Stimulated activated CD8-positive, alpha-beta memory T cell treated with anti-CD3 and anti-CD28 coated beads, Interleukin-15, amount 100 ng/mL, for 24 hours (primary cell): ENCODE data around the gene EFHC2.
"Not testable (repeated sequence)": the region's sequence is repeated elsewhere in the genome, so short reads cannot be mapped to it uniquely, and the experiment has no call there.

Experiments
- DNase-seq: peaks from one replicate; pipeline ENCODE4 v3.0.0-alpha.2; 2020; ENCODE audit warnings: low read depth

Gene EFHC2

GRCh38 chrX:44232081-44232480, 111.4 kb downstream of the EFHC2 start:
- DNase-seq: no peak

- no peak for DNase-seq
These were observed 114.9 kb downstream of the EFHC2 start for GRCh38 chrX:44228621-44229020.

DNA sequence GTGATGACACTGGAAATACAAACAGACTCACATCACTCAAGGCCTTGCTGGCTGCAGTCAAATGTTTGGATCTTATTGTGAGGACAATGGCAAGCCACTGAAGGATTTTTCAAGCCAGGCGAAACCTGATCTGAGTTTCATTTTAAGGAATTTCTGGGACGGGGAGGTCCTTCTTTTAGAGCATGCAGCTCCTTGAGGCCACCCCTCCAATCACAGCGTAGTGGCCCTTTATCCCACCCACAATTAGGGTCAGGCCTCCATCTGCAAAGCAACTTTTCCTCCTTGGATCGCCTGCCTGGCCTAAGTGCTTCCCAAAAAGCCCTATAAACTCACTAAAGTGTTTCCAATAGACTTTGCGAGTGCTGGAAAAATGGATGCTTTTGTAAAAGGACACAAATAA, 115.5 kb downstream of the EFHC2 start:
- no peak for DNase-seq

DNA sequence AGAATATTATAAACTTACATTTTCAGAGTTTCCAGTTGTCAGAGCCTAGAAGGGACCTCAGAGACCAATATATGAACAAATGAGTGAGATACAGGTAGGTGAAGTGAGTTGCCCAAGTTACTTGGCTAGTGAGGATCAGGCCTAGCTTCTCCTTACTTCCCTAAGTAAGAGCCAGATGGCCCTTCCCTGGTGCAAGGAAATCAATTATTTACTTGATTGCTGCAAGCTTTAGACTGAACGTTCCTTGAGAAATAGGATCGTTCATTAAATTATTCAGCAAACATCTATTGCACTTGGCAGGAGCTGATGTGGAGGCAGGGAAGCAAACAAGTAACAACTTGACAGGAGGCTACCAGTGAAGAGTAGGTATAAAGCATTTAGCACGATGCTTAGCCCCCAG, 117.8 kb downstream of the EFHC2 start:
- no peak for DNase-seq

- DNase-seq: no peak
These were observed 118.7 kb downstream of the EFHC2 start for GRCh38 chrX:44224760-44225159.

DNA sequence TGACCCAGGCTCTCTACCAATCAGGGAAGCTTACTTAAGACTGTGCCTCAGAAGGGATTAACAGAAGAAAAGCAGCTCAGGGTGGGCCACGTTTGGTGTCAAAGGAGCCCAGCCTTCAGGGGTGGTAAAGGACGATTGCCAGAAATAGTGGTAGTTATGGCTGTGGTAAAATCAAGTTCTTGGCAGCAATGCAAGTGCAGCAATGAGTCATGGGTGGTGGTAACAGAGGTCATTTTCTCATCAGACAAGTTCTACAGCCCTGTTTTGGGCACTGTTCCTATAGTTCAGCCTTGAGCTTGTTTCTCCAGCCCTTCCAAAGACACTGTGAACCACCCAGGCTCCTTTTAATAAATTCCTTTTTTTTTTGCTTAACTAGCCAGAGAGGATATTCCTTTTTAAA, 120.3 kb downstream of the EFHC2 start:
- DNase-seq: no peak

DNA sequence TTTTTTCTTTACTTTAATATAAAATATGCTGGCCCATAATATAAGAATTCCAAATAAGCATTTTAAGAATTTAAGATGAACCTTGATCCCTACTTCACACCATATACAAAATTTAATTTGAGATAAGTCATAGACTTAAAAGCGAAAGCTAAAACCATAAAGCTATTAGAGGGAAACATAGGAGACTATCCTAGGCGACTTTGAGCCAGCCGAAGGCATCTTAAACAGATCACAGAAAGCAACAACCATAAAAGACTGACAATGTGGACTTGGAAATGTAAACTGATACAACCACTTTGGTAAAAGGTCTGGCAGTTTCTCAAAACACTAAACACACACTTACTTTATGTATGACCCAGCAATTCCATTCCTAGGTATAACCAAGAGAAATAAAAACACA, 125.0 kb downstream of the EFHC2 start:
- DNase-seq: no peak

DNA sequence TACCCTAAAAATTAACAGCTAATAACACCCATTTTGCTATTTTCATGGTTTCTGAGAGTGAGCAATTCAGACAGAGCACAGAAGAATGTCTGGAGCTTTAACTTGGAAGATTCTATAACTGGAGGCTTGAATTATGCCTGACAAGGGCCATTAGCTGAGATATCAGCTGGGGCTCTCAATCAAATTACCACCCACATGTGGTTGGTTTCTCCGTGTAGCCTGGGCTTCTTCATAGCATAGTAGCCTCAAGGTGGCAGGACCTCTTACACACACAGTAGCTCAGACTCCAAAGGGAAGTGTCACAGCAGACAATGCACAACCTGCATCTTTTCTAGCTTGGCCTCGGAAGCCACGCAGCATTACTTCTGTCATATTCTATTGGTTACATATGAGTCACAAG, 127.3 kb downstream of the EFHC2 start:
- DNase-seq: no peak

DNA sequence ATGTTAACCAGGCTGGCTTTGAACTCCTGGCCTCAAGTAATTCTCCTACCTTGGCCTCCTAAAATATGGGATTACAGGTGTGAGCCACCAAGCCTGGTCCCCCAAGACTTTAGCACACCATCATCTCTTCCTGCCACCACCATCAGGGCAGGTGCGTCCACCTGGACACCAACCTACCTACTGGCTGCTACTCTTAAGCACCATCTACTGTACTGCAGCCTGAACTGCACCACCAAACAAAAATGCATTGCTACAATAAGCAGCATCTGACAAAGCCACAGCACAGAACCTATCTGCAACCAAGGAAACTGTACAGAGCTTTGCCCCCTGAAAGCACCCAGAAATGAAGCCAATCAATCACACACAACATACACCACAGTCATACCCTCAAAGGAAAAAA, 139.7 kb downstream of the EFHC2 start:
- no peak for DNase-seq

DNA sequence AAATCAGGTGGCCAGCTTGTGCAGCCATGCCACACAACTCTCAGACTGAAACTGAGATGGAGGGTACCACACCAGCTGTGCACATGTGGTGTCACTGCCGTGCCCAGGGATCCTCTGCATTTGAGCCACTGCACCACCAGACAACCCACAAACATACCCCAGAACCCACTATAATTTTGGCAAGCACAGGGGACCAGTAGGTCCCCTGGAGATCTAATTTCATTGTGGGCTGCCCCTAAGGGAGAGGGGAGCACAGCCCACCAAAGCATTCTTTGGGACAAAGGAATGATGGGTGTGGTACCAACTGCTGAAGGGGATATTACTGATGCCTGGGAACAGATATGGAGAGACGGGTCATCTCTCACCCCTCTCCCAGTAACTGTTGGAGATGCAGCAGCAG, 140.9 kb downstream of the EFHC2 start:
- DNase-seq: no peak

DNA sequence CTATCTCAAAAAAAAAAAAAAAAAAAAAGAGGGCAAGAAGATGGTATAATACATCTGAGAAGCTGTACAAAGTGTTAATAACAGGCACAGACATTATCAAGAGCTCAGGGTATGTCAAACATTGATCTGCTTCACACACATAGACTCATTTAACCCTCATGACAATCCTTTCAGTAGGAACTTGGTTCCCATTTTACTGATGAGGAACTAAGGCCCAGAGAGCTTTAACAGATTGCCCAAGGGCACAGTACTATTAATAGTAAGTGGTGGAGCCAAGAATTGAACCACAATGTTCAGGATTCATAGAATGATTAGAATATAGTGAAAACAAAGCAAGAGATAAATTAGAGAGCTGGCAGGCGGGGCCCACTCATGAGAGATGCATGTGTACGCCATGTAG, 154.4 kb downstream of the EFHC2 start:
- no peak for DNase-seq

DNA sequence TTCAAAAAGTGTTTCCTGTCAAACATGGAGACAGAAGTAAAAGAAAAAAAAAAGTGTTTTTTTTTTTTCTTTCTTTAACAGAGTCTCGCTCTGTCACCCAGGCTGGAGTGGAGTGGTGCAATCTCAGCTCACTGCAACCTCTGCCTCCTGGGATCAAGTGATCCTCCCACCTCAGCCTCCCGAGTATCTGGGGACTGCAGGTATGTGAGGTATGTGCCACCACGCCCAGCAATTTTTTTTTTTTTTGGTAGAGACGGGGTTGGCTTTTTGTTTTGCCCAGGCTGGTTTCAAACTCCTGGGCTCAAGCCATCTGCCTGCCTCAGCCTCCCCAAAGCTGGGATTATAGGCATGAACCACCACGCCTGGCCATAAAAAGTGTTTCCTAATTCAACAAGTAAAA, 155.6 kb downstream of the EFHC2 start:
- not testable (repeated sequence) for DNase-seq

- DNase-seq: no peak
These were observed 160.1 kb downstream of the EFHC2 start for GRCh38 chrX:44183329-44183728.

GRCh38 chrX:44178274-44179053, 165.0 kb downstream of the EFHC2 start:
- DNase-seq: no peak

- DNase-seq: no peak
These were observed 168.0 kb downstream of the EFHC2 start for GRCh38 chrX:44175455-44175854.

GRCh38 chrX:44174061-44174460, 169.4 kb downstream of the EFHC2 start:
- DNase-seq: no peak

GRCh38 chrX:44173219-44173618, 170.3 kb downstream of the EFHC2 start:
- DNase-seq: no peak

DNA sequence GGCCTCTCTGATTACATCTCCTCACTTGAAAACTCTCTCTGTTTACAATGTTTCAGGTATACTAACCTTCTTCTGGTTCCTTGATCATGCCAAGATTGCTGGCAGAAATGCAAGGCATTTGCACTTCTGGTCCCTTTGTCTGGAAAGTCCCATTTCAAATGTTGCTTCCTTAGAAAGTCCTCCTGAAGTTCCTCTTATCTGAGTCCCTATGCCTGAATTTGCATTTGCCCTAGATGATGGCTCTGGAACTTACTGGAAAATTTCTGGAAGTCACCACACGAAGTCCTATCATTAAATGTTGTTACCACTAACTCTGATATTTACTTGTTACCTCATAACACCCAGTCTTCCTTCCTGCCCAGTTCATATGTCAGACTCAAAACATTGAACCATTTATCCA, 176.4 kb downstream of the EFHC2 start:
- DNase-seq: no peak

GRCh38 chrX:44162964-44163475, 180.5 kb downstream of the EFHC2 start:
- DNase-seq: no peak

GRCh38 chrX:44157858-44158257, 185.6 kb downstream of the EFHC2 start:
- DNase-seq: no peak

GRCh38 chrX:44157283-44157682, 186.2 kb downstream of the EFHC2 start:
- DNase-seq: no peak

DNA sequence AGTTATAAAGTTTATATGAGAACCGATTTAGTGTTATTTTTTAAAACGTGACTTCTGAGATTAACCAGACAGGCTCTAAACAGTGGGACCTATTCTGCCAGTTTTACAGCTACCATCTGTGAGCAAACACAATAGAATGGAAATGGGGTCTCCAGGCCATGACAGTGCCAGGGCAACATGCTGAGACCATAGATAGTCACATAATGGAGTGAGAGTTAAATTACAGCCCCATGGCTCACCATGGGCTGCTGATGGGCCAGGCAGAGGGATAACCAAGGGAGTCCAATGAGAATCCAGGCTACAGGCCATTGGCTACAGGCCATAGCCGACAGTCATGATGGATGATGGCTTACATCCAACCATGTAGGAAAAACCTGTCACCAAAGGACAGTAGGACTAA, 186.7 kb downstream of the EFHC2 start:
- no peak for DNase-seq

GRCh38 chrX:44155126-44155525, 188.3 kb downstream of the EFHC2 start:
- no peak for DNase-seq

- no peak for DNase-seq
These were observed 190.6 kb downstream of the EFHC2 start for GRCh38 chrX:44152852-44153251.
